ENCODE measurements around the gene FARS2.
A peak's percentile ranks its signal among the peaks of the same experiment; 100 is the strongest.

Gene FARS2

DNA sequence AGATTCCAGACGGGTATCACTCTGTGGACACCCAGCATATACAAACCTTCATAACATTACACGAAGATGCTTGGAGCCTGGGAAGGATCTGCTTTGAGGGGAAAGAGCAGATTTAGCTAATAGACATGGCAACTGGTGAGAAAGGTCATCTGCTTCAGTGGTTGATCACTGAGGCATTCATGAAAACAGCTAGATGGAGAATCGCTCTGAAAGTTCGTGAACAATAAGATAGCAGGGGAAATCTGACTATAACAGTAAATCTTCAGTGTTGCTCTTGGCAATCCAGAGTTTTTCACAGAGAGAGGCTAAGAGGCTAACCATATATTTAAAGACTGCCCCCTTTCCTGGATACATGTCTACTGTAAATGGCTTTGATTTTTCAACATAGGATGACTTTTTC is 245.3 kb downstream of the FARS2 start:
- peaks cover 8% of the 10 kb centered on the region; the same call in 1 of the 2 replicates for H3K4me1 ChIP-seq (ENCODE audit: insufficient read depth, low read length)
- no peaks in the 10 kb centered on the region for H3K36me3 ChIP-seq (ENCODE audit: insufficient read depth, low read length)
- no peak for ATAC-seq (ENCODE audit: insufficient read depth, low read depth)
- H4K20me1 ChIP-seq (ENCODE audit: insufficient read depth, low read length) = 0 out of 2 replicates have a peak, but pooled peaks cover 3% of the 10 kb centered on the region
- no peak for DNase-seq
- H3K4me2 ChIP-seq (ENCODE audit: insufficient read depth, low read length) = 0 out of 2 replicates have a peak overlapping the region, but pooled peaks have one; percentile 10
- no peak overlapping the region for H3K27ac ChIP-seq (ENCODE audit: low read length)
- no peak overlapping the region for H3K9ac ChIP-seq (ENCODE audit: low read depth, low read length)
- H3K27me3 ChIP-seq (ENCODE audit: insufficient read depth, low read length, poor library complexity) = no peaks in the 10 kb centered on the region
- TF ChIP-seq, protein P1, sequence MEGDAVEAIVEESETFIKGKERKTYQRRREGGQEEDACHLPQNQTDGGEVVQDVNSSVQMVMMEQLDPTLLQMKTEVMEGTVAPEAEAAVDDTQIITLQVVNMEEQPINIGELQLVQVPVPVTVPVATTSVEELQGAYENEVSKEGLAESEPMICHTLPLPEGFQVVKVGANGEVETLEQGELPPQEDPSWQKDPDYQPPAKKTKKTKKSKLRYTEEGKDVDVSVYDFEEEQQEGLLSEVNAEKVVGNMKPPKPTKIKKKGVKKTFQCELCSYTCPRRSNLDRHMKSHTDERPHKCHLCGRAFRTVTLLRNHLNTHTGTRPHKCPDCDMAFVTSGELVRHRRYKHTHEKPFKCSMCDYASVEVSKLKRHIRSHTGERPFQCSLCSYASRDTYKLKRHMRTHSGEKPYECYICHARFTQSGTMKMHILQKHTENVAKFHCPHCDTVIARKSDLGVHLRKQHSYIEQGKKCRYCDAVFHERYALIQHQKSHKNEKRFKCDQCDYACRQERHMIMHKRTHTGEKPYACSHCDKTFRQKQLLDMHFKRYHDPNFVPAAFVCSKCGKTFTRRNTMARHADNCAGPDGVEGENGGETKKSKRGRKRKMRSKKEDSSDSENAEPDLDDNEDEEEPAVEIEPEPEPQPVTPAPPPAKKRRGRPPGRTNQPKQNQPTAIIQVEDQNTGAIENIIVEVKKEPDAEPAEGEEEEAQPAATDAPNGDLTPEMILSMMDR (IDR thresholded peaks at IDR 0.05; ENCODE audit: borderline replicate concordance, extremely low read depth, low read length, poor library complexity, severe bottlenecking) = no peak
- TF ChIP-seq EZH2 (IDR thresholded peaks at IDR 0.05; ENCODE audit: borderline replicate concordance, low read depth, low read length, severe bottlenecking) = no peak
- no peaks in the 10 kb centered on the region for H3K79me2 ChIP-seq (ENCODE audit: insufficient read depth, low read length)
- peaks cover 2% of the 10 kb centered on the region for H3K9me3 ChIP-seq (ENCODE audit: insufficient read depth, low read length, severe bottlenecking)
- H2AFZ ChIP-seq (ENCODE audit: low read depth, low read length) = no peak overlapping the region
- no peak overlapping the region for H3K4me3 ChIP-seq (ENCODE audit: low read depth in 1 of 2, low read length in 2 of 2)

DNA sequence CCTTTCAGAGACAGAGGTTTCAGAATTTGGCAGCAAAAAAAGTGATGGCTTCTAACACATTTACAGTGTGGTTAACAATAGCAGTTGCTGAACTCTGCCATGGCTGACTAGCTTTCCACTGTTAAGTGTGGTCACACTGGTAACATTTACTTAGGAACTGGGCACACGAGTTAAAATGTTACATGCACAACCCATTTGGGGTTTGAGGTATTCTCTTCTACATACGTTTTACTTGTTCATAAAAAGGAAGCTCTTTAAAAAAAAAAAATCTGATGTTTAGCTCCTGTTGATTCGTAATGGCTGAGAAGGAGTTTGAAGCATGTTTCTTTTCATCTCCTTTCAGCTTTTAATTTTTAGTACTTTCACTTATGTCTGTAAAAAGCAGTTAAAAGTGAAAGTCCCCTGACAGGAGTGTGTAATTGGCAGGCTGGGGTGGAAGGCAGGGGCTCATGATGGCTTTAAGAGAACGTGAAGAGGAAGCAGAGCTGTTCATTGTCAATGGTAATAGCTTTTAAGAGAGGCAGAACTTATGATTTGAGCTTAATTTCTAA is 245.9 kb downstream of the FARS2 start:
- ATAC-seq (ENCODE audit: insufficient read depth, low read depth) (peak; percentile 83), DNase-seq (peak; percentile 30)
- TF ChIP-seq, protein P1 (IDR thresholded peaks at IDR 0.05; ENCODE audit: borderline replicate concordance, extremely low read depth, low read length, poor library complexity, severe bottlenecking) = no peak
- TF ChIP-seq EZH2 (IDR thresholded peaks at IDR 0.05; ENCODE audit: borderline replicate concordance, low read depth, low read length, severe bottlenecking) = no peak
- Histone ChIP-seq H3K9ac (ENCODE audit: low read depth, low read length) (no peak overlapping the region), H3K9me3 (ENCODE audit: insufficient read depth, low read length, severe bottlenecking) (peaks cover 2% of the 10 kb centered on the region), H2AFZ (ENCODE audit: low read depth, low read length) (no peak overlapping the region), H3K4me3 (ENCODE audit: low read depth in 1 of 2, low read length in 2 of 2) (no peak overlapping the region), H3K4me1 (ENCODE audit: insufficient read depth, low read length) (peaks cover 8% of the 10 kb centered on the region; the same call in 1 of the 2 replicates), H4K20me1 (ENCODE audit: insufficient read depth, low read length) (0 out of 2 replicates have a peak, but pooled peaks cover 3% of the 10 kb centered on the region), H3K4me2 (ENCODE audit: insufficient read depth, low read length) (0 out of 2 replicates have a peak overlapping the region, but pooled peaks have one; percentile 10), H3K79me2 (ENCODE audit: insufficient read depth, low read length) (no peaks in the 10 kb centered on the region), H3K27me3 (ENCODE audit: insufficient read depth, low read length, poor library complexity) (no peaks in the 10 kb centered on the region), H3K27ac (ENCODE audit: low read length) (no peak overlapping the region), H3K36me3 (ENCODE audit: insufficient read depth, low read length) (no peaks in the 10 kb centered on the region)

DNA sequence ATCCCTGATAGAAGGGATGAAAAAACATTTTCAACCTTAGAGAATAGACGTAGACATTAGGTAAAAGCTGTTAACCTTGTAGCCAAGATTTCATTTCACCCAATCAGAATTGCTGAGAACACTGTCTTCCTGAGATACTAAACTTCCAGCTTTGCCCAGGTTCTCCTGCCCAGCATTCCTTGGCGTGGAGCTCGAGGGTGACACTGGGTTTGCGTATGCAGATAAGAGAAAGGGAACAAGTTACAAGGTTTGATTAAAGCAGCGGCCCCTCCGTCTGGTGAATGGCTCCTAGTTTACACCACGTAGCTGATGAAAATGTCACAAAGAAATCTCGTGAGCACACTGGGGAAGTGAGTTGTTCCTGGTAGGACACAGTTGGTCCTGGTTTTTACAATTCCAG is 247.8 kb downstream of the FARS2 start:
- Histone ChIP-seq H3K36me3 (ENCODE audit: insufficient read depth, low read length) (no peaks in the 10 kb centered on the region), H3K4me2 (ENCODE audit: insufficient read depth, low read length) (no peak overlapping the region)
- no peak for ATAC-seq (ENCODE audit: insufficient read depth, low read depth)

More for the DNA sequence above, 247.8 kb downstream of the FARS2 start:
- Histone ChIP-seq H3K4me3 (ENCODE audit: low read depth in 1 of 2, low read length in 2 of 2) (no peak overlapping the region), H2AFZ (ENCODE audit: low read depth, low read length) (no peak overlapping the region), H4K20me1 (ENCODE audit: insufficient read depth, low read length) (0 out of 2 replicates have a peak, but pooled peaks cover 3% of the 10 kb centered on the region), H3K79me2 (ENCODE audit: insufficient read depth, low read length) (no peaks in the 10 kb centered on the region), H3K9me3 (ENCODE audit: insufficient read depth, low read length, severe bottlenecking) (peaks cover 2% of the 10 kb centered on the region), H3K9ac (ENCODE audit: low read depth, low read length) (no peak overlapping the region), H3K27ac (ENCODE audit: low read length) (no peak overlapping the region), H3K27me3 (ENCODE audit: insufficient read depth, low read length, poor library complexity) (no peaks in the 10 kb centered on the region), H3K4me1 (ENCODE audit: insufficient read depth, low read length) (peaks cover 8% of the 10 kb centered on the region; the same call in 1 of the 2 replicates)
- no peak for DNase-seq
- no peak for TF ChIP-seq EZH2 (IDR thresholded peaks at IDR 0.05; ENCODE audit: borderline replicate concordance, low read depth, low read length, severe bottlenecking)
- TF ChIP-seq, protein P1 (IDR thresholded peaks at IDR 0.05; ENCODE audit: borderline replicate concordance, extremely low read depth, low read length, poor library complexity, severe bottlenecking) = no peak
